GM12864 (cell line): Measurements from ENCODE around the gene PLPPR3.

Source experiments
- DNase-seq: peaks from one replicate; pipeline ENCODE4 v3.0.0-alpha.2; 2011; ENCODE audit warnings: low read depth
- H3K4me3 ChIP-seq: 2 replicates; pipeline ENCODE4 v1.5.1; 2011; ENCODE audit warnings: mild to moderate bottlenecking, low read depth, low read length, control low read depth
- TF ChIP-seq, protein P1 (sequence below): IDR thresholded peaks from 2 replicates; pipeline ENCODE4 v1.5.1; 2011; ENCODE audit warnings: low read depth, mild to moderate bottlenecking, moderate library complexity, low read length, control low read depth, inconsistent platforms; ENCODE audit errors: missing control alignments

The PLPPR3 gene

GRCh38 chr19:781800-782184 lies 40.0 kb downstream of the PLPPR3 start:
- no peak overlapping the region for H3K4me3 ChIP-seq
- TF ChIP-seq, protein P1, sequence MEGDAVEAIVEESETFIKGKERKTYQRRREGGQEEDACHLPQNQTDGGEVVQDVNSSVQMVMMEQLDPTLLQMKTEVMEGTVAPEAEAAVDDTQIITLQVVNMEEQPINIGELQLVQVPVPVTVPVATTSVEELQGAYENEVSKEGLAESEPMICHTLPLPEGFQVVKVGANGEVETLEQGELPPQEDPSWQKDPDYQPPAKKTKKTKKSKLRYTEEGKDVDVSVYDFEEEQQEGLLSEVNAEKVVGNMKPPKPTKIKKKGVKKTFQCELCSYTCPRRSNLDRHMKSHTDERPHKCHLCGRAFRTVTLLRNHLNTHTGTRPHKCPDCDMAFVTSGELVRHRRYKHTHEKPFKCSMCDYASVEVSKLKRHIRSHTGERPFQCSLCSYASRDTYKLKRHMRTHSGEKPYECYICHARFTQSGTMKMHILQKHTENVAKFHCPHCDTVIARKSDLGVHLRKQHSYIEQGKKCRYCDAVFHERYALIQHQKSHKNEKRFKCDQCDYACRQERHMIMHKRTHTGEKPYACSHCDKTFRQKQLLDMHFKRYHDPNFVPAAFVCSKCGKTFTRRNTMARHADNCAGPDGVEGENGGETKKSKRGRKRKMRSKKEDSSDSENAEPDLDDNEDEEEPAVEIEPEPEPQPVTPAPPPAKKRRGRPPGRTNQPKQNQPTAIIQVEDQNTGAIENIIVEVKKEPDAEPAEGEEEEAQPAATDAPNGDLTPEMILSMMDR = no peak
- no peak for DNase-seq

DNA sequence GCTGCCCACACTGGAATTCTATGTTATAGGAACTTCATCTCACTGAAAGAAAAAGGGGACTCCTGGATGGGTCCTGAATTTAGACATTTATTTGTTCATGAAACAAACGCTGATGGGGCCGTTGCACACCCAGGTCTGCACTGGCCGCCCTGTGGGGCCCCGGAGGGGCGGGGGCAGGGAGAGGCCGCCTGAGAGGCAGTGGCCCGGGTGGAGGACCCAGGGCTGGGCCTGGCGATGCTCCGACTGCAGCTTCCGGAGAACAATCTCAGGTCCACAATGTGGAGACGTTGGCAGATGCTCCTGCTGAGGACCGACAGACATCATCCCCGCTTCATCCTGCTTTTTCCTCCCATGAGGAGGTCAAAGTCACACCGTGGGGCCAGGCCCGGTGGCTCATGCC lies 40.8 kb downstream of the PLPPR3 start:
- TF ChIP-seq, protein P1 = no peak
- DNase-seq = no peak

GRCh38 chr19:778910-779653 lies 42.7 kb downstream of the PLPPR3 start:
- DNase-seq = no peak
- H3K4me3 ChIP-seq = no peak overlapping the region
- TF ChIP-seq, protein P1 = no peak

More for the DNA sequence above, 40.8 kb downstream of the PLPPR3 start:
- H3K4me3 ChIP-seq = no peak overlapping the region

DNA sequence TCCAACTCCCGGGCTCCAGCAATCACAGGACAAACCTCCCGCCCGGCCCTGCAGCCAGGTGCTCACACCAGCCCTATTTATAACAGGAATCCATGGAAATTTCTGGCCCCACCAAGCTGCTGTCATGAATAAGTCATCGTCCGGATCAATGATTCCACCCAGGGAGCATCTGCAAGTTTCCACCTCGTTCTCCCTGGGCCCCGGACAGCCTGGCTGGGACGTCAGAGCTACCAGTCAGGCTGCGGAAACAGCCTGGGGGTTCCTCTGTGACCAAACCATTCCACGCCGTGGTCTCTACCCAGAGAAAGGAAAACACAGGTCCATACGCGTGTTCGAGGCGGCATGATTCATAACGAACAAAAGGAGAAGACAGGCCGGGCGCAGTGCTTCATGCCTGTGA lies 45.2 kb downstream of the PLPPR3 start:
- no peak for DNase-seq
- TF ChIP-seq, protein P1 = no peak
- no peak overlapping the region for H3K4me3 ChIP-seq

DNA sequence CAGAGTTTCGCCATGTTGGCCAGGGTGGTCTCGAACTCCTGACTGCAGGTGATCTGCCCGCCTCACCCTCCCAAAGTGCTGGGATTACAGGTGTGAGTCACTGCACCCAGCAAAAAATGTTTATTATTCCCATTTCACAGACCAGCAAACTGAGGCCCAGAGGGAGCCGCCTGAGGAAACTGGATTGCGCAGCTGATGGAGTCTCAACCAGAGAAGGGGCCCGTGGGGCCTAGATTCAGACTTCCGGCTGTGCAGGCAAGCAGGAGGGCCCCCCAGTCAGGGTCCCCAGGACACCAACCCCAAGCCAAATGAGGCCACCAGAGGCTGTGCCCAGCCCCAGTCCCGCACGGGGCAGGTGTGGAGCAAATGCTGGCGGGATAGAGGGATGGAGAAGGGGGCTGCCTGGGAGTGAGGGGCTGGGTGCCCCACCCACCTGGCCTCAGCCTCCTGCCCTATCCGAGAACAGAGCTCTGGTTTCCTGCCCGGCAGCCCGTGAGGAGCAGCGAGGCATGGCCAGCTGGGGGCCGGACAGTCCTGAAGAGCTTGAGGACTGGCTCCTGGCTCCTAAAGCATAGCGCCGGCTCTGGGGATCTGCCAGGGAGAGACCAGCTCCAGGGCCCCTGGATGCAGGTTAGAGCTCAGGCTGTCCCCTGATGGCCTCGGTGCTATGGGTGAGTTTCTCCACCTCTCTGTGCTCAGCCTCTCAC lies 48.9 kb downstream of the PLPPR3 start:
- no peak for DNase-seq
- H3K4me3 ChIP-seq = no peak overlapping the region
- TF ChIP-seq, protein P1 = no peak

- TF ChIP-seq, protein P1 = no peak
- no peak for DNase-seq
- H3K4me3 ChIP-seq = no peak overlapping the region
Observed at GRCh38 chr19:772063-772462, 49.7 kb downstream of the PLPPR3 start.

- H3K4me3 ChIP-seq = no peak overlapping the region
- TF ChIP-seq, protein P1 = peak; percentile 65
- no peak for DNase-seq
Observed at GRCh38 chr19:771332-771785, 50.4 kb downstream of the PLPPR3 start.
